GM12892 (cell line): Measurements from ENCODE around the gene FBXW7.
A peak's percentile ranks its signal among the peaks of the same experiment; 100 is the strongest.

Experiments used
- DNase-seq: peaks from one replicate; pipeline ENCODE4 v3.0.0; 2011; ENCODE audit not compliant: insufficient read length
- FAIRE-seq: peaks from 2 replicates; lab custom pipeline; 2011; peaks lifted over from hg19 to GRCh38; lab: Jason Lieb, UNC
- POLR2A ChIP-seq: IDR thresholded peaks from 2 replicates; pipeline ENCODE4 v1.6.1; 2011; ENCODE audit warnings: low read depth, low read length, control low read depth
- POLR2AphosphoS5 ChIP-seq: IDR thresholded peaks from 2 replicates; pipeline ENCODE4 v1.6.1; 2011; ENCODE audit warnings: low read depth, low read length, control low read depth
- TAF1 ChIP-seq: IDR thresholded peaks from 2 replicates; pipeline ENCODE4 v1.6.1; 2011; ENCODE audit warnings: low read depth, mild to moderate bottlenecking, control low read depth, low read length, borderline replicate concordance

FBXW7 gene

GRCh38 chr4:152340818-152341217 is 195.1 kb downstream of the FBXW7 start:
- TF ChIP-seq POLR2A (no peak), POLR2AphosphoS5 (no peak), TAF1 (no peak)
- no peak for DNase-seq
- no peak for FAIRE-seq

- no peak for TF ChIP-seq TAF1
- no peak for TF ChIP-seq POLR2A
- no peak for TF ChIP-seq POLR2AphosphoS5
- DNase-seq (no peak), FAIRE-seq (no peak)
Observed at GRCh38 chr4:152339576-152339975, 196.3 kb downstream of the FBXW7 start.

- TF ChIP-seq POLR2AphosphoS5: no peak
- TF ChIP-seq TAF1: no peak
- no peak for TF ChIP-seq POLR2A
- no peak for FAIRE-seq
- no peak for DNase-seq
Observed at GRCh38 chr4:152334931-152335330, 201.0 kb downstream of the FBXW7 start.

- TF ChIP-seq POLR2AphosphoS5: no peak
- no peak for TF ChIP-seq POLR2A
- TF ChIP-seq TAF1: no peak
- DNase-seq: no peak
- no peak for FAIRE-seq
Observed at GRCh38 chr4:152331042-152331441, 204.8 kb downstream of the FBXW7 start.

GRCh38 chr4:152328582-152328981 is 207.3 kb downstream of the FBXW7 start:
- DNase-seq (no peak), FAIRE-seq (no peak)
- TF ChIP-seq POLR2AphosphoS5 (no peak), POLR2A (no peak), TAF1 (no peak)

- DNase-seq (no peak), FAIRE-seq (no peak)
- TF ChIP-seq POLR2AphosphoS5: no peak
- TF ChIP-seq POLR2A: no peak
- TF ChIP-seq TAF1: no peak
Observed at GRCh38 chr4:152327606-152328453, 208.1 kb downstream of the FBXW7 start.

- TF ChIP-seq POLR2AphosphoS5 (no peak), TAF1 (no peak), POLR2A (no peak)
- no peak for FAIRE-seq
- DNase-seq: no peak
Observed at GRCh38 chr4:152325831-152326230, 210.1 kb downstream of the FBXW7 start.

GRCh38 chr4:152323221-152323620 is 212.7 kb downstream of the FBXW7 start:
- FAIRE-seq: peak; percentile 27
- TF ChIP-seq POLR2A: no peak
- no peak for TF ChIP-seq POLR2AphosphoS5
- no peak for TF ChIP-seq TAF1
- DNase-seq: no peak

- FAIRE-seq: no peak
- TF ChIP-seq TAF1 (no peak), POLR2A (no peak), POLR2AphosphoS5 (no peak)
- no peak for DNase-seq
Observed at GRCh38 chr4:152322656-152323055, 213.2 kb downstream of the FBXW7 start.

GRCh38 chr4:152321923-152322322 is 214.0 kb downstream of the FBXW7 start:
- TF ChIP-seq POLR2AphosphoS5 (no peak), POLR2A (no peak), TAF1 (no peak)
- FAIRE-seq: no peak

GRCh38 chr4:152321398-152321797 is 214.5 kb downstream of the FBXW7 start:
- FAIRE-seq (no peak), DNase-seq (no peak)
- no peak for TF ChIP-seq POLR2AphosphoS5

More at GRCh38 chr4:152321923-152322322, 214.0 kb downstream of the FBXW7 start:
- no peak for DNase-seq

- DNase-seq (no peak), FAIRE-seq (no peak)
- TF ChIP-seq TAF1 (no peak), POLR2A (no peak), POLR2AphosphoS5 (no peak)
Observed at GRCh38 chr4:152316969-152317368, 218.9 kb downstream of the FBXW7 start.
